Loucy (cell line): ENCODE results near the gene CBX4.

ENCODE experiments used
- CTCF ChIP-seq: fragments of 200-600 bp; sonication (generic); conservative IDR thresholded peaks from 2 replicates; pipeline ENCODE4 v1.5.1; 2014; ENCODE audit warnings: mild to moderate bottlenecking, antibody characterized with exemption, low read length
- EZH2phosphoT487 ChIP-seq: fragments of 200-600 bp; IDR thresholded peaks from 2 replicates; pipeline ENCODE4 v1.6.1; 2018; ENCODE audit warnings: antibody characterized with exemption, mild to moderate bottlenecking, moderate library complexity, borderline replicate concordance

GRCh38 chr17:79845601-79845949, 6.3 kb upstream of the CBX4 start:
- no peak for TF ChIP-seq CTCF
- TF ChIP-seq EZH2phosphoT487 = no peak
